ENCODE data around the gene ZNF428. TPM values are rescaled to one million over a fixed set of nuclear protein-coding genes. Genes with fewer than 3 reads are reported as not detected.
"Not testable (repeated sequence)": the region's sequence is repeated elsewhere in the genome, so short reads cannot be mapped to it uniquely, and the experiment has no call there.

The ZNF428 gene
- total RNA-seq, 1 donor from 2014 or later = 17.9 TPM

GRCh38 chr19:43636121-43636683 is 16.8 kb upstream of the ZNF428 start:
- Mint-ChIP-seq H3K27me3 (ENCODE audit: insufficient read depth) (peaks cover 53% of the 10 kb centered on the region), H3K27ac (no peak overlapping the region), H3K36me3 (ENCODE audit: low read depth) (no peaks in the 10 kb centered on the region), H3K9me3 (no peaks in the 10 kb centered on the region), H3K4me1 (ENCODE audit: low read depth) (no peaks in the 10 kb centered on the region), H3K4me3 (no peak overlapping the region)
- intact Hi-C loops (cut with micrococcal nuclease) = no loop called here
- DNase-seq (ENCODE audit: low spot score) = no peak

- H3K36me3 Mint-ChIP-seq (ENCODE audit: low read depth); H3K4me3 Mint-ChIP-seq; intact Hi-C loops (cut with micrococcal nuclease); H3K27ac Mint-ChIP-seq; H3K4me1 Mint-ChIP-seq (ENCODE audit: low read depth); H3K9me3 Mint-ChIP-seq; DNase-seq (ENCODE audit: low spot score): not testable (repeated sequence)
- H3K27me3 Mint-ChIP-seq (ENCODE audit: insufficient read depth) = peaks cover 51% of the 10 kb centered on the region
Measured at GRCh38 chr19:43635561-43635940, 16.1 kb upstream of the ZNF428 start.

GRCh38 chr19:43634872-43635560 is 15.6 kb upstream of the ZNF428 start:
- no peak overlapping the region for H3K27ac Mint-ChIP-seq
- no peaks in the 10 kb centered on the region for H3K36me3 Mint-ChIP-seq (ENCODE audit: low read depth)
- H3K27me3 Mint-ChIP-seq (ENCODE audit: insufficient read depth) = peaks cover 46% of the 10 kb centered on the region
- DNase-seq (ENCODE audit: low spot score) = no peak
- intact Hi-C loops (cut with micrococcal nuclease) = no loop called here
- no peaks in the 10 kb centered on the region for H3K9me3 Mint-ChIP-seq
- no peaks in the 10 kb centered on the region for H3K4me1 Mint-ChIP-seq (ENCODE audit: low read depth)
- no peak overlapping the region for H3K4me3 Mint-ChIP-seq

GRCh38 chr19:43634506-43634871 is 15.1 kb upstream of the ZNF428 start:
- H3K9me3 Mint-ChIP-seq = no peaks in the 10 kb centered on the region

GRCh38 chr19:43634068-43634467 is 14.6 kb upstream of the ZNF428 start:
- no peaks in the 10 kb centered on the region for H3K4me1 Mint-ChIP-seq (ENCODE audit: low read depth)
- no peaks in the 10 kb centered on the region for H3K9me3 Mint-ChIP-seq
- DNase-seq (ENCODE audit: low spot score) = no peak
- no peak overlapping the region for H3K27ac Mint-ChIP-seq
- no peaks in the 10 kb centered on the region for H3K36me3 Mint-ChIP-seq (ENCODE audit: low read depth)
- no peak overlapping the region for H3K4me3 Mint-ChIP-seq
- intact Hi-C loops (cut with micrococcal nuclease) = no loop called here
- H3K27me3 Mint-ChIP-seq (ENCODE audit: insufficient read depth) = peaks cover 43% of the 10 kb centered on the region

More at GRCh38 chr19:43634506-43634871, 15.1 kb upstream of the ZNF428 start:
- H3K27me3 Mint-ChIP-seq (ENCODE audit: insufficient read depth) = peaks cover 43% of the 10 kb centered on the region
- no peak overlapping the region for H3K4me3 Mint-ChIP-seq
- H3K4me1 Mint-ChIP-seq (ENCODE audit: low read depth) = no peaks in the 10 kb centered on the region
- no peak overlapping the region for H3K27ac Mint-ChIP-seq
- intact Hi-C loops (cut with micrococcal nuclease) = no loop called here
- no peak for DNase-seq (ENCODE audit: low spot score)
- no peaks in the 10 kb centered on the region for H3K36me3 Mint-ChIP-seq (ENCODE audit: low read depth)

GRCh38 chr19:43633520-43633919 is 14.1 kb upstream of the ZNF428 start:
- peaks cover 40% of the 10 kb centered on the region for H3K27me3 Mint-ChIP-seq (ENCODE audit: insufficient read depth)
- no peak overlapping the region for H3K4me3 Mint-ChIP-seq
- DNase-seq (ENCODE audit: low spot score) = no peak
- intact Hi-C loops (cut with micrococcal nuclease) = no loop called here
- H3K4me1 Mint-ChIP-seq (ENCODE audit: low read depth) = no peaks in the 10 kb centered on the region
- no peaks in the 10 kb centered on the region for H3K9me3 Mint-ChIP-seq
- H3K27ac Mint-ChIP-seq = no peak overlapping the region
- H3K36me3 Mint-ChIP-seq (ENCODE audit: low read depth) = no peaks in the 10 kb centered on the region

- no peak for DNase-seq (ENCODE audit: low spot score)
- Mint-ChIP-seq H3K4me1 (ENCODE audit: low read depth) (no peaks in the 10 kb centered on the region), H3K27ac (no peak overlapping the region), H3K4me3 (no peak overlapping the region), H3K9me3 (no peaks in the 10 kb centered on the region), H3K27me3 (ENCODE audit: insufficient read depth) (peaks cover 27% of the 10 kb centered on the region), H3K36me3 (ENCODE audit: low read depth) (no peaks in the 10 kb centered on the region)
- intact Hi-C loops (cut with micrococcal nuclease) = no loop called here
Measured at GRCh38 chr19:43631491-43631890, 12.1 kb upstream of the ZNF428 start.

GRCh38 chr19:43628646-43629326 is 9.4 kb upstream of the ZNF428 start:
- H3K27ac Mint-ChIP-seq = no peak overlapping the region
- H3K4me3 Mint-ChIP-seq = no peak overlapping the region
- peaks cover 19% of the 10 kb centered on the region for H3K27me3 Mint-ChIP-seq (ENCODE audit: insufficient read depth)
- DNase-seq (ENCODE audit: low spot score) = no peak
- no peaks in the 10 kb centered on the region for H3K9me3 Mint-ChIP-seq
- intact Hi-C loops (cut with micrococcal nuclease) = no loop called here
- H3K4me1 Mint-ChIP-seq (ENCODE audit: low read depth) = peaks cover 14% of the 10 kb centered on the region
- H3K36me3 Mint-ChIP-seq (ENCODE audit: low read depth) = no peaks in the 10 kb centered on the region

GRCh38 chr19:43626838-43627237 is 7.4 kb upstream of the ZNF428 start:
- intact Hi-C loops (cut with micrococcal nuclease) = no loop called here
- Mint-ChIP-seq H3K27me3 (ENCODE audit: insufficient read depth) (peaks cover 7% of the 10 kb centered on the region), H3K36me3 (ENCODE audit: low read depth) (no peaks in the 10 kb centered on the region), H3K4me1 (ENCODE audit: low read depth) (peaks cover 15% of the 10 kb centered on the region), H3K4me3 (no peak overlapping the region), H3K9me3 (no peaks in the 10 kb centered on the region), H3K27ac (no peak overlapping the region)
- no peak for DNase-seq (ENCODE audit: low spot score)

- no peak for DNase-seq (ENCODE audit: low spot score)
- Mint-ChIP-seq H3K4me3 (no peak overlapping the region), H3K27ac (no peak overlapping the region), H3K36me3 (ENCODE audit: low read depth) (no peaks in the 10 kb centered on the region), H3K27me3 (ENCODE audit: insufficient read depth) (peaks cover 7% of the 10 kb centered on the region), H3K9me3 (no peaks in the 10 kb centered on the region), H3K4me1 (ENCODE audit: low read depth) (peaks cover 19% of the 10 kb centered on the region)
- intact Hi-C loops (cut with micrococcal nuclease) = no loop called here
Measured at GRCh38 chr19:43625918-43626579, 6.6 kb upstream of the ZNF428 start.

GRCh38 chr19:43624933-43625332 is 5.5 kb upstream of the ZNF428 start:
- no peak overlapping the region for H3K4me3 Mint-ChIP-seq
- no peaks in the 10 kb centered on the region for H3K36me3 Mint-ChIP-seq (ENCODE audit: low read depth)
- peak; percentile 80 for DNase-seq (ENCODE audit: low spot score)
- no peaks in the 10 kb centered on the region for H3K9me3 Mint-ChIP-seq
- intact Hi-C loops (cut with micrococcal nuclease) = no loop called here
- no peak overlapping the region for H3K27ac Mint-ChIP-seq
- H3K4me1 Mint-ChIP-seq (ENCODE audit: low read depth) = peaks cover 29% of the 10 kb centered on the region
- peaks cover 7% of the 10 kb centered on the region for H3K27me3 Mint-ChIP-seq (ENCODE audit: insufficient read depth)

- peaks cover 31% of the 10 kb centered on the region for H3K4me1 Mint-ChIP-seq (ENCODE audit: low read depth)
- no peaks in the 10 kb centered on the region for H3K9me3 Mint-ChIP-seq
- DNase-seq (ENCODE audit: low spot score) = no peak
- H3K27me3 Mint-ChIP-seq (ENCODE audit: insufficient read depth) = peaks cover 6% of the 10 kb centered on the region
- no peak overlapping the region for H3K27ac Mint-ChIP-seq
- intact Hi-C loops (cut with micrococcal nuclease) = no loop called here
- H3K36me3 Mint-ChIP-seq (ENCODE audit: low read depth) = no peaks in the 10 kb centered on the region
- no peak overlapping the region for H3K4me3 Mint-ChIP-seq
Measured at GRCh38 chr19:43623889-43624670, 4.7 kb upstream of the ZNF428 start.
